GM19351 (cell line): Measurements from ENCODE around the gene LPO.

ENCODE experiments used
- ATAC-seq: cut with Tn5 transposase; IDR thresholded peaks from one replicate; pipeline ENCODE4 v1.9.1; 2021; ENCODE audit warnings: mild to moderate bottlenecking, moderate library complexity; ENCODE audit not compliant: unreplicated experiment

The LPO gene

DNA sequence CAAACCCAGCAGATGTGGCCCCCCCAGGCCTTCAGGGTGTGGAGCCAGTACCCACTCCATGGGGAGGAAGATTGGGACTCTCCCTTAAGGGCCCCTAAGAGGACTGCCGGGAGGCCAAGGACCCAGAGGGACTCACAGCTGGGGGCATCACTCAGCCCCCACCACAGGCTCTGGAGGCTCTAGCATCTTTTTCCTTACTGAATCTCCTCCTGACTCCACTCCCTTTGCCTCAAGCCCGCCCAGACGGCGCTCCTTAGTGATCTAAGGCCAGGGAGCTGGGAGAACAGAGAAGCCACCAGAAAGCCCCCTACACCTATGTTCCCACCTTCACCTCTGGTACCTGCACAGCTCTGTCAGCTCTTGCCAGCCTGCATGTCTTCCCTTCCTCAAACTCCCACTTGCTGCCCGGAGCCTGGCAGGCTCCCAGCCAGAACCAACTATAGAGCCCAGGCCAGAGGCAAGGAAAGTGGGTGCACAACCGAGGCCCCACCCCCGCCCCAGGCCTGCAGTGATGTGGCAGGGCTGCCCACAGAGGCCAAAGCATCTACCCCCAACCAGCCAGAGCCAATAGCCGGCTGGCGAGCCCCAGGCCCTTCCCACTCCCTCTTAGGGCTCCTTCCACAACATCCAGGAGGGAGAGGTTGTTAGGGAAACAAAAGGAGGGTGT, 64.7 kb downstream of the LPO start:
- ATAC-seq: no peak

DNA sequence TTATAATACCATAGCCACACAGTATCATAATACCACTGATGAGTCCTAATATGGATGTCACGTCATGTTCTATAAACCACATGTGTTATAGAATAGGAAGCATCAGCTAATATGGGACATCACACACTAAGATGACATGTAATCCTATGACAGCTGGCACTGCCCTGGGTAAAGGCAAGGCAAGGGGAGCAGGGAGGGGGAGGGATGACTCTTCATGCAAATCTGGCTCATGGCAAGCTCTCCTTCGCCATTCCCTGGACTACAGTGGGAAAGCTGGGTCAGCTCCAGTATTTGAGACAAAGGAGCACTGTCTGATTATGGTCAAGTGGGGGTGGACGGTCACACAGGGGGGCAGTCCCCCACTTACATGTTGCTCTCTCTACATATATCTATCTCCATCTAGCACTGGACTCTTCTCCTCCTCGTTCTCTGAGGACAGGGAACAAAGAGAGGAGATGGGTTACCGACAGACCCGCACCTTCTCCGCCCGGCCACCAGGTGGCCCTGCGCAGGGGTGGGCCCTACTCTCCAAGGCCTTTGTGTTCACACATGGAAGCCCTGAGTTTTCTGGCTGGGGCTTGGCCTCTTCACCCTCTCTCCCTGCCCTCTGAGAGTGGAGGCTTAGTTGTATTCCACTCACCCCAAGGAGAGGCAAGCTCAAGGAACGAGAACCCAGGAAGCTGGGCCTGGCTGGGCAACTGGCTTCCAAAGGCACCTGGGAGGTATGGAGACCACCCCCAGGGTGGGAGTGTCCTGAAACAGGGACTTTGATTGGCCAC, 65.8 kb downstream of the LPO start:
- peak; percentile 69 for ATAC-seq

DNA sequence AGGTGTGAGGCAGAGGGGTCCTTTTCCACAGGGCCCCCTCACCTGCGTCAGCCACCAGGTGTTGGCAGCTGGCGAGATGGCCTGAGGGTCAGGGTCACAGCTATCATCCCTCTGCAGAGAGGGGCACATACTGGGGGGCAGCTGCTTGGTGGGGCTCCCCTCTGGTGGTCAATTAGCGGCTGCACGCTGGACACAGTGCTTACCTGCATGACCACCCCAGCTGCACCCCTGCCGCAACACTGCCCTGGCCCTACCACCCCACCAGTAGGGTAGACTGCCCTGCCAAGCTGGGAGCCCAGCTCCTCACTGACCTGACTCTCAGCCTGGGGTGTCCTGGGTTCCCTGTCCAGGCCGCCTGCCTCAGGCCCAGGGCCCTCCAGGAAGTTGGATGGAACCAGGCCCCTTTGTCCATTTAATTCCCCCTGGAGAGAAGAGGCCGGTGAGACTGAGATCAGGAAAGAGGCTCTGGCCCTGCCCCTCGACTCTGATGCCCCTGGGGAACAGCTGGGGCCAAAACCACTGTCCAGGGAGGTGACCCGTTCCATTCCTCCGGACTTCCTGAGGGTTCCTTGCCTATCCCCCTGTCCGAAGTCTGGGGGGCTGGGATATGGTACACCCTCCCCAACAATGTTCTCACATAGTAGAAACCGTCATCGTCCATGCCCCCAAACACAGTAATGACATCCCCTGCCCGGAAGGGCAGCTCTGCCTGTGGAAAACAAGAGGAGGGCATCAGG, 66.5 kb downstream of the LPO start:
- no peak for ATAC-seq

DNA sequence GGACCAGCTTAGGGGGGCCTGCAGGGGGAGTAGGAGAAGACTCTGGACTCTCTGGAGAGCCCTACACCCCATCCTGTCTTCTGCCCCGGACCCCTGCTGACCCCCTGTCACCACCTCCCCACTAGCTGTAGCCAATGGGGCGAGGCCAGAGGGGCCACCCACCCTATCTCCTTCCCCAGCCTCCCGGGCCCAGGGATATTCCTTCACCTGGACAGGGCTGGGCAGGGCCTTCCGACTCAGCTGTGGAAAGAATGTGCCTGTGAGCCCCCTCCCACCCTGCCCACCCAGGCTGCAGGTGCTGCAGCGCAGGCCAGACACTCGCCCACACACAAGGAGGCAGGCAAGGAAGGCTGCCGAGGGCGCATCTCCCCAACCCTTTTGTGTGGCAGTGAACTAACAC, 67.2 kb downstream of the LPO start:
- no peak for ATAC-seq

DNA sequence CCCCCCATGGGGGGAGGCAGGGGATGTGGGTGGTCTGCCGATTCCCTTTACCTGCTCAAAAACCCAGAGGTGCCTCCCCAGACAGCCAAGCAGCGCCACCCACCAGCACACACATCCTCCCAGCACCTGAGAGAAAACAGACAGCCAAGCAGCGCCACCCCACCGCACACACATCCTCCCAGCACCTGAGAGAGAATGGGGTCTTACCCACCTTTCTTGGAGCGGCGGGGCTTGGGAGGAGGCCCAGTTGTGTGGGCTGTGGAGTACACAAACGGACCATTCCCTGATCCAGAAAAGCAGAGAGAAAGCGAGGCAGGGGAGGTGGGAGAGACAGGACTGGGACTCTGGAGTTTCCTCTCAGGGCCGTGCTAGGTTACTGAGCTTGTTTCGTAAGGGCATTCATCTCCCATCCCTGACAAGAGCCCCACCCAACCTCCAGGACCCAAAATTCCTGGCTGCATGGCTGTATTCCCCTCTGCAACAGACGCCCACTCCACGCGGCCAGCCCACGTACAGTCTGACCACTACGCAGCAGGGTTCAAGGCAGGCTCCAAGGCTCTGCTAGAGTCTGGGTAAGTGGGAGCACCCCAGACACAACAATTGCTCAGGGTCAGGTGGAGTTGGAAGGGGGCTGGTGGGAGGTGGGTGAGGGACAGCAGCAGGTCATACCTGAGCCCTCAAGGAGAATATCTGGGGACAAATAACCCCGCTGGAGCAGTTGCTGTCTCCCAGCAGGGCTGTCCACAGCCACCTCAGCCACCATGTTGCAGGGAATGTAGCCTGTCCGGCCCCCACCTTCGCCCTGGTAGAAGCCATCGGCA, 68.0 kb downstream of the LPO start:
- ATAC-seq: no peak

DNA sequence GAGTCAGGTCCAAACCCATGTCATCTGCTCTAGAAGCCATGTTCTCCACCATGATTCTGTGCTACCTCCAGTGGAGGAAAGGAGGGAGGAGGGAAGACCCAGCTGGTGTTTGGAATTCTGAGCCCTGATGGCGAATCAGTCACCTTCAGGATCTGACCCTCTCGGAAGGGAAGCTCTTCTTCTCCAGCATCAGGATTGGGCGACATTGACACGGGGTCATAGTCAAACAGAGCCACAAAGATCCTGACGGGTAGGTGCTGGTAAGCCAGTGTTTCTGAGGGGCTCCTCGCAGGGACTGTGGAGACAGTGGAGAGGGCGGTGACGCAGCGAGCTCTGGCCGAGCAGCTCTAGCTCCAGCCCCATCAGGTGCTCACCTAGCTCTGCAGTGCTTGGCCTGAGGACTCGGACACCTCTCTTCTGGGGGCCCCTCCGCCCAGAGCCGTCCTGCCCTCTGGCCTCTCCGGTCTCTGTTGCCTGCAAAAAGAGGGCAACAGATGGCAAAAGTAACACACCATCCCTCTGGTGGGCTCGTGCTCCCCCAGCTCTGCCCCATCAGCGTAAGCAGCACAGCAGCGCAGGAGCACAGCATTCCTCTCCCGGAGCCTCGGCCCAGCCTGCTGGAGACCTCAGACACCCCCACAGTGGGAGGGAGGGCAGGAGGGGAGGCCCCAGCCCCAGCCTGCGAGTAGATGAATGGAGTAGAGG, 69.2 kb downstream of the LPO start:
- ATAC-seq: no peak

DNA sequence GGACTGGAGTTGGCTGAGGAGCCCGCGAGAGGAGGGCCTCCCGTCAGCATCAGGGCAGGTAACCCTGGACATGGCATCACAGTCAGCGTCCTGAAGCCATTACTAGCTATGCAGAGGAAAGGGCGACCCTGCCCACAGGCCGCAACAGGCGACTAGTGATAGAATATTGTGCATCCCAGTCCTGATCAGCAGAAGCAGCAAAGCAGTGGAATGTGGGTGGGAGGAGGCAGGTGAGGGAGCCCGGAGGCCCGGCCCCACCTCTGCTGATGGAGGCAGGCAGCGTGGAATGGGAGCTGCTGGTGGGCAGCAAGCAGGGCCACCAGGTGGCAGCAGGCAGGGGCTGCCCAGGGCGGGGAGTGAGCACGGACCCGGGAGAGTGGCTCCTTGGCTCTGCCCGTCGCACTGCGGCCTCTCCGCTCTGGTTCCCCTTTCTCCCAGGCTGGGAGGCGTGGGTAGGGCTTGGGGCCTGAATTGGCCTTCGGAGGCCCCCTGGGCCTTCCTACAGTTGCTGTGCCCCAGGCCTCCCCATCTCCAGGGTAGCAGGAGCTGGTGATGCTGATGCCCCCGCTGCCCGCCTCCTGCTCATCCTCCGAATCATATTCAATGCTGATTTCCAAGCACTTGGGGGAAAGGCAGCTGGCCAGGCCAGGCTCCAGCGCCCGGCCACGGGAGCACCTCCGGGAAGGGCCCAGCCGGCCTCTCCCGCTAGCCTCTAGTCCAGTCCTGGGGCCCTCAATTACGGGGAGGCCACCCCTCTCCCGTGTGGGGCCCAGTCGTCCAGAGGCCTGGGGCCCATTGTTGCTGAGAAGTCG, 70.0 kb downstream of the LPO start:
- no peak for ATAC-seq

DNA sequence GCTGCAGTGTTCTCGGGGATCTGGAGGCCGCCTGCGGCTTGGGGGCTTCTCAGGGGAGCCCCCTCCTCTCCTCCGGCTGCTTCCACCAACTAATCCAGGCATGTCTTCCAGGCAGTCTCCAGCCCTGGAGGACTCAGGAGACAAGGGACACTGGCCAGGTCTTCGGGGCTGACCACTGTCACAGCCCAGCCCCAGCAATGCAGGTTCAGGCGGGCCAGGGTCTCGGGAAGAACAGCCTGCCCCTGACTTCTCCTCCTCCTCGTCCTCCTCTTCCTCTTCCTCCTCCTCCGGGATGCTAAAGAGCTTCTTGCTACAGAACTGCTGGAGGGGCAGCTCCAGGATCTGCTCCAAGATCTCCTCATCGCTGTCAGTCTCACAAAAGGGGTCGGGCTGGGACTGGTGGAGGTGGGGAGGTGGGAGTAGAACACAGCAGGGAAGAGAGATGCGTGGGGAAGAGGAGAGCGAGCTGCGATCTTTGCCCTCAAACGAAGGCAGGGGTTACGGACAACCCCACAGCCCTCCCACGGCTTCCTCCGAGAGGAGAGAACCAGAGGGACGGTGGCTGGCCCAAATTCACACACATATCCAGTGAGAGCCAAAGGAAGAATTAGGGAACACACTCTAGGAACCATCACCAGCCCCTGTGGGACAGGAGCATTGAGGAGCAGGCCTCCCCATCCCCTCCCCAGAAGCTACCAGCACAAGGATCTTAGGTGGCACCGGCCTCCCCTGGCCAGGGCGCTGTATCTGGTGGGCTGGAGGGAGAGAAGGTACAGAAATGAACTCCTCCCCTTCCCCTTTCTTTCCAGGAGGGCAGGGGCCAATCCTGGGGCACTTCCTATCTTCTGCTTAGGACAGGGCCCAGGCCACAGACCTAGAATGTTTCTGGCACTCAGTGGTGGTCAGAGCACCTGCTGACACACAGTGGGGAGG, 70.9 kb downstream of the LPO start:
- no peak for ATAC-seq

DNA sequence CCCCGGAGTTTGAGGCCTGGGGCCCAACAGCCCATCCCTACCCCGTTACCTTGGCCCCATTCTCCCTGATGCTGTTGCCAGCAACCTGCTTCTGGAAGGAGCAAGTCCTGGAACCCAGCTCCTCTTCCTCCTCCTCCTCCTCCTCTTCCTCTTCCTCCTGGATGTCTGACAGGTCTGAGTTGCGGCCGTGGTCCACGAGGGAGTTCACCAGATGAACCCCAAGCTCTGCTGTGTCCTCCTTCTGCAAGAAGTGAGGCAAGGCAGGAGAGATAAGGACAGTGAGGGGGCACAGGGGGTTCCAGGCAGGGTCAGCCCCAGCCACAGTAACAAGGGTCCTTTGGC, 71.5 kb downstream of the LPO start:
- ATAC-seq: no peak

DNA sequence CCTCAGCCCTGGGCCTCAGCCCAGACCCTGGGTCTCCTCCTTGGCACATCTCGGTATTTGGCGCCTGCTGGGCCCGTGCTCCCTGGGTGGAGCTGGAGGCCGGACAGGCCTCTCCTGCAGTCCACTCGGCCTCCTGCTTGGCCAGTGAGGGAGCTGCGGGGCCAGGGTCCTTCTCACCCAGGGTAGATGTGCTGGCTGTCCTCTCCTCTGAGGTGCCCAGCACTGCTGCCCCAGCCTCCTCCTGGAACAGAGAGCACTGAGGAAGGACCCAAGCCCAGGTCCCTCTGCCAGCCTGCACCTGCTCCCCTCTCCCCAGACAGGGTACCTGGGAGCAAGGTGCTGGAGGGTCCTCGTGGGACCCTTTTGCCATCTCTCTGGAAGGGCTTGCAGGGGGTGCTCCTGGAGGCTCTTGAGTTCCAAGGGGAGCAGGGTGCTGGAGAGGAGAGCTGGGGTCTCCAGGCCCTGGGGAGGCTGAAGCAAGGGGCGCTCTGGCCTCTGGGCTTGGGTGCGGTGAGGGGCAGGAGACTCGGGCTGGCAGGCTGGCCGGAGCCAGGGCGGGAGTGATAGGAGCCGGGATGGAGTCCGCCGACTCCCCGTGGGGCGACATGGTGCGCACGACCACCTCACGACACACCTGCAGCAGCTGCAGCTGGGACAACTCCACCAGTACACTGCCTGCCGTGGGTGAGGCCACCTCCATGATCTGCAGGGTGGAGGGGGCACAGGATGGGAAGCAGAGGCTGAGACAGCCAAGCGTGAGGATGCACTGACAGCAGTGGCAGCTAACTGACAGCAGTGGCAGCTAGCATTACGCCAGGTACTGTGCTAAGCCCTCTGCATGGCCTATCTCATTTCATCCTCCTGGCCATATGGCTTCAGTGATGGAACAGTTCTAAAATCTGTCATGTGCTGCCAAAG, 72.4 kb downstream of the LPO start:
- no peak for ATAC-seq

DNA sequence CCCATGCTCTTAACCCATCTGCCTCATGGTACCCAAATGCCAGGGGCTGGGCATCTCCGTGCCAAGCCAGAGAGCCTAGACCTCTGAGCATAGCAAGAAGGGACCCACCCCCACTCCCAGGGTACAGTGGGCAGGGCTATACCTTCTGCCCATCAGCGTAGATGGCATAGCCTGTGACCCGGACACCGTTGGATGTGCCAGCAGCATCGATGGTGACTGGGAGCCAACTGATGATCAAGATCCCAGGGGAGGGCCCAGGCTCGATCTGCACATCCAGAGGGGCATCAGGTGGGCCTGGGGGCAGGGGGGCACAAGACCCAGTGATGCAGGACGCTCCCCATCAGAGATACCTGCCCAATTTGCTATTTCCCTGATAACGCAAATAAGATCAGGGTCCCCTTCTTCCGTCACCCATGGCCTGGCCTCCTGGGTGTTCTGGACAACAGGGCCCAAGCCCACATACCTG, 73.1 kb downstream of the LPO start:
- no peak for ATAC-seq

DNA sequence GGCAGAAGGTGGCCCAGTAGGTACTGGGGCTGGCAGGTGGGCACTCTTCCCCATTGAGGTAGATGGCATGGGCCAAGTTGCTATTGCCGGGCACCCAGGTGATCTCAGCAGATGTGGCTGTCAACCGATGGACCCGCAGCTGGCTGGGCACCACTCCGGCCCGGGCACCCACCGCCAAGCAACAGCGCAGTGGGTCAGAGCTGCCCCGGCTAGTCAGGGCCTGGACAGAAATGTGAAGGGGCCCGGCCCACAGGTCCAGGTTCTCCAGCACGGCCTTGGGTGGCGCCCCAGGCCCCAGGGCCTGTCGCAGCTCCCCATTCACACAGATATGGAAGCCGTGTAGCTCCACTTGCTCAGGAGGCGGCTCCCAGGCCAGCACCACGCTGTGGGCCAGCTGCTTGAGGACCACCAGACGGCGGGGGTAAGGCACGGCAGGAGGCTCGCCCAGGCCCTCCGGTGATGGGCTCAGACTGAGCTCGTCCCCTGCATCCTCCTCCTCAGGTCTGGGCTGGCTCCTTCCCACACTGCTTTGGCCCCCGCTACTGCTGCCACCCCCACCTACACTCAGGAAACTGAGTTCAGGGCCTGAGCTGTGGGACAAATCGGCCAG, 73.7 kb downstream of the LPO start:
- no peak for ATAC-seq

DNA sequence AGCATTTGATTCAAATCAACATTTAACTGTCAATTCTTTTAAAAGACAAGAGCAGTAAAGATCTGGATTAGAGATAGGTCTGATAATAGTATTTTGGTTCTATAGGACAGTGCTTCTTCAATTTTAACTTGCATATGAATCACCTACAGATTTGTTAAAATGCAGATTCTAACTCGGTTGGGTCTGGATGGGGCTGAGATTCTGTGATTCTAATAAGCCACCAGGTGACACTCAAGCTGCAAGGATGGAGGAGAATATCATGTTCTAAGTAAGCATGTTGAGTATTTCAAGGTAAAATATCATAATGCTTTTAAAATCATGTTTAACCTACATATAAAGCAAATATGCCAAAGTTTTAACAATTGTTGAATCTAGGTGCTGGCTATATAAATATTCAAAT, 74.4 kb downstream of the LPO start:
- ATAC-seq: no peak

DNA sequence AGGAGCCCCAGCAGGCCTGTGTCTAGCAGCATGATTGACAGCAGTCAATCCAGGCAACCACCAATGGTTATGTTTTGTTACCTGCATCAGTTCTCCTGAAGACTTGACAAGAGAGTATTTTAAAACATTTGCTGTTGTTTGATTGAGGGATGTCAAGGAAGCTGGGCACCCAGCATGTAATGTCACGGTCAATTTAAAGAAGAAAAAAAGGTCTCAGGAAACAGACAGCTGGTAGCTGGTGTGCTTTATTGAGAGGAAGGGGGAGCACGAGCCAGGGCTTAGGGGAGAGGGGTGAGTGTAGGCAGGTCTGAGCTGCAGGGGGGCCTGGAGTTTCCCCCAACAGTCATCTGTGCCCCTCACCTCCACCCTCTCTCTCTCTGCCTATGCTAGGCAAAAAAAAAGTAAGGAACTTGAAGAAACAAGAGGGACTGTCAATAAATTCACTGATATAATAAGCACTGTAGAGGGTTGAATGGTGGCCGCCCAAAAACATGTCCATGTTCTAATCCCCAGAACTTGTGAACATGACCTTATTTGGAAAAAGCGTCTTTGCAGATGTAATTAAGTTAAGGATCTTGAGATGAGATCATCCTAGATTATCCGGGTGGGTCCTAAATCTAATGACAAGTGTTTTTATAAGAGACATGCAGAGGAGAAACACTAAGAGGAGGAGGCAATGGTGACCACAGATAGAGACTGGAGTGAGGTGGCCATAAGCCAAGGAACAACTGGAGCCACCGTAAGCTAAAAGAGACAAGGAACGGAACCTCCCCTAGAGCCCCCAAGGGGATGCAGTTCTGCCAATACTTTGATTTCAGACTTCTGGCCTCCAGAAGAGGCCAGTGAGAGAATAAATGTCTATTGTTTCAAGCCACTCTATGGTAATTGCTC, 75.7 kb downstream of the LPO start:
- ATAC-seq: no peak

DNA sequence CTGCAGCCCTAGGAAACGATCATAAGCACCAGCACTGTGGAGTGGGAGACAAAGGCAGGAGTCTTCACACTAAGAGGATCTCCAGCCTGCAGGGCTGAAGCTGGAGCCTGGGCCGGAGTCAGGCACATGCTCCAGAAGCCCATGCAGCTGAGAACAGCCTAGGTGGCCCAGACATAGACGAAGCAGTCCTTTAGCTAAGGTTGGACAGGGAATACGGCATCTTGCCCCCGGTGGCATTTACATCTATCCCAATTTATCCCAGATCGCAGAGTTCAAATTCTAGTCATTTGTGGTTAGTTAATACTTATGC, 76.3 kb downstream of the LPO start:
- ATAC-seq: no peak

DNA sequence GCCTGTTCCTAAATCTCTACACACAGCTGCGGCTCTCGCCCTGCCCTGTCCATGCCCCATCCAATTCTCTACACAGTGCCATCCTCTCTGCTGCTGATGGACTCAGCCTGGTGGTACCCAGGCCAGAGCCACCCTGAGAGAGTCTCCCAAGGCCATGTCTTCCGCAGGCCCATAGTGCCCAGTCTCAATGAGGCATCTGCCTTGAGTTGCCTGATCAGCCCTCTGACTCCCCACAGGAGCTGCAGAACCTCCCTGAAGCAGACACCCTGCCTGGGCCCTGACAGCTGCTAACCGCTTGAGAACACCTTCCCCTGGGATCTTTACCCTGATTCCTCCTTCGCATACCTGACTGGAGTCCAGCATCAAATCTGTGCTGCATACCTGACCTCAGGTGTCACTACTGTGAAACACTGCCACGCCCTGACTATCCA, 76.9 kb downstream of the LPO start:
- no peak for ATAC-seq
